GM12892 (cell line): ENCODE measurements around the gene GFPT2.

ENCODE experiments used
- POLR2A ChIP-seq: IDR thresholded peaks from 2 replicates; pipeline ENCODE4 v1.6.1; 2011; ENCODE audit warnings: low read depth, low read length, control low read depth
- POLR2AphosphoS5 ChIP-seq: IDR thresholded peaks from 2 replicates; pipeline ENCODE4 v1.6.1; 2011; ENCODE audit warnings: low read depth, low read length, control low read depth
- TAF1 ChIP-seq: IDR thresholded peaks from 2 replicates; pipeline ENCODE4 v1.6.1; 2011; ENCODE audit warnings: low read depth, mild to moderate bottlenecking, control low read depth, low read length, borderline replicate concordance

DNA sequence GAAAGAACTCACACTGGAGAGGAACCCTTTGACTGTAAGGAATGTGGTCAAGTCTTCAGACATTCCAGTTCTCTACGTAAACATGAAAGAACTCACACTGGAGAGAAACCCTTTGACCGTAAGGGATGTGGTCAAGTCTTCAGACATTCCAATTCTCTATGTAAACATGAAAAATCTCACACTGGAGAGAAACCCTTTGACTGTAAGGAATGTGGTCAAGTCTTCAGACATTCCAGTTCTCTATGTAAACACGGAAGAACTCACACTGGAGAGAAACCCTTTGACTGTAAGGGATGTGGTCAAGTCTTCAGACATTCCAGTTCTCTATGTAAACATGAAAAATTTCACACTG is 93.9 kb downstream of the GFPT2 start:
- no peak for TF ChIP-seq POLR2AphosphoS5
- no peak for TF ChIP-seq POLR2A
- TF ChIP-seq TAF1: no peak
